NCI-H1105 treated with DMSO at 0.1 percent for 48 hours (cell line): Measurements from ENCODE around the gene TMEM139.

Experiments used
- DNase-seq: peaks from one replicate; lab custom pipeline; 2025; lab: John Stamatoyannopoulos, UW

Gene TMEM139

GRCh38 chr7:143284591-143285469 is at the start of gene TMEM139:
Gene TMEM139, plus strand, starts transcription at chr7:143284958. Its CDS starts 1,000 bp downstream, at chr7:143285958.
- DNase-seq = no peak

DNA sequence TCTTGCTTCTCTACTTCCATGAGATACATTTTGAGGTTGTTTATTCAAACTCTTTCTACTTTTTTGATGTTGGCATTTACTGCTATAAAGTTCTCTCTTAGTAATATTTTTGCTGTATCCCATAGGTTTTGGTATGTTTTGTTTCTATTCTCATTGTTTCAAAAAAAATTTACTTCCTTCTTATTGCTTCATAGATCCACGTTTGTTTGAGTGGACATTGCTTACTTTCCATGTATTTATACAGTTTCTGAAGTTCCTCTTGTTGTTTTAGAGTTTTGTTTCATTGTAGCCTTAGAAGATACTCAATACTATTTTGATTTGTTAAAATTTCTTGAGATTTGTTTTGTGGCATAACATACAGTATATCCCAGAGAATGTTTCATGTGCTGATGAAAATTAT is 49.2 kb upstream of the TMEM139 start:
- no peak for DNase-seq

DNA sequence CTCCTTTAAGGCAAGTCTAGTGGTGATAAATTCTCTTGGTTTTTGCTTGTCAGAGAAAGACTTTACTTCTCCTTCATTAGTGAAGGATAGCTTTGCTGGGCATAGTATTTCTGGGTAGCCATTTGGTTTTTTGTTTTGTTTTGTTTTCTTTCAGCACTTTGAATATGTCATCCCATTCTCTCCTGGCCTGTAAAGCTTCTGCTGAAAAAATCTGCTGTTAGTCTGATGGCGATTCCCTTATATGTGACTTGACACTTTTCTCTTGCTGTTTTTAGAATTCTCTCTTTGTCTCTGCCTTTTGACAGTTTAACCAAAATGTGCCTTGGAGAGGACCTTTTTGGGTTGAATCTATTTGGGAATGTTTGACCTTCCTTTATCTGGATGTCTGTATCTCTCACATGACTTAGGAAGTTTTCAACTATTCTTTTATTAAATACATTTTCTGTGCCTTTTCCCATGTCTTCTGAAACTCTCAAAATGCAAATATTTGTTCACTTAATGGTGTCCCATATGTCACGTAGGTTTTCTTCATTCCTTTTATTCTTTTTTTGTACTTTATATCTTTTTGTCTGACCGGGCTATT is 48.3 kb upstream of the TMEM139 start:
- DNase-seq = no peak

DNA sequence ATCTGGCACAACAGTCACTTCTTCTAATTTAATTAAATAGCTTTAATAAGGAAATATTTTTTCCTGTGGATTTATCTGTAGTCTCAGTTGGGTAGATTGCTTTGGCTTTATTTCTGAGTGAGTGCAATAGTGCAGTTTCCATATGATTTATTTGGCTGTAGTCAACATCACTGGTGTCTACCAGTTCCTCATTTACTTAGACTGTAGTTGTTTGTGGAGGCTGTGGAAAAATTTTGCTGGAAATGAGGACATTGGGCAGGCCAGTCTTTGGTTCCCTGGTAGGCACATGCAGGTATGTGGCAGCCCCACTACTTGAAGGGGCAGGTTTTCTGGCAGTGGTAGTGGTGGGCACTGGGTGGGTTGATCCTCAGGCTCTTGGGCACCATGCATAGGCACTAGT is 47.4 kb upstream of the TMEM139 start:
- DNase-seq = no peak

DNA sequence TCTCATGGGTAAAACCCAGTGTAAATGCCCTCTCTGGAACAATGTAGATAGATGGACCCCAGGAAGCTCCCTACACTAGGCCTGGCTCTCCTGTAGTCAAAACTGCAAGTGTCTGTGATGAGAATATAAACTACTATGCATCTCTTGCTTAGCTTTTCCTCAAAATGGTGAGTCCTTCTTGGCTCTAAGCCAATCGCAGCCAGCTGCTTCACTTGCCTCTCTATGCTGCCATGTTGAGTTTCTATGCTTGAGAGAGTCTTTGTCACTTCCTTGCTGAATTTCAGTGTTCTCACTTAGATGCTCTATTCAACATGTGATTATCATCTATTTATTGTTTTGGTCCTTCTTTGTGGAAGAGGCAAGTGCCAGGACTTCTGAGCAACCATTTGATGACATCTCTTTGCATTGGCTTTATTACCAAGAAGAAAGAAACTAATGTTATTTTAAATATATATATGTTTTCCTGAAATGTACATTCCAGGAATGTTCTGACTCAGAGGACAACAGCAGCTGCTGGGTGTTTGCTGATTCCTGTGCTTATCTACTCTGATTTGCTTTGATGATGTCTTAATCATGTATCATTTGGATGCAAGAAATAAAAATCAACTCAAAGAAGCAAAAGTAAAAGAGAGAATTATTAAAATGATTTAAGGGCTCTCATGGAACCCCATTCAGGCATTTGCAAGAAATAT is 46.3 kb upstream of the TMEM139 start:
- no peak for DNase-seq

- no peak for DNase-seq
These were observed 44.9 kb upstream of the TMEM139 start for GRCh38 chr7:143239813-143240212.

- DNase-seq = peak; percentile 83
These were observed 44.2 kb upstream of the TMEM139 start for GRCh38 chr7:143240291-143241168.

DNA sequence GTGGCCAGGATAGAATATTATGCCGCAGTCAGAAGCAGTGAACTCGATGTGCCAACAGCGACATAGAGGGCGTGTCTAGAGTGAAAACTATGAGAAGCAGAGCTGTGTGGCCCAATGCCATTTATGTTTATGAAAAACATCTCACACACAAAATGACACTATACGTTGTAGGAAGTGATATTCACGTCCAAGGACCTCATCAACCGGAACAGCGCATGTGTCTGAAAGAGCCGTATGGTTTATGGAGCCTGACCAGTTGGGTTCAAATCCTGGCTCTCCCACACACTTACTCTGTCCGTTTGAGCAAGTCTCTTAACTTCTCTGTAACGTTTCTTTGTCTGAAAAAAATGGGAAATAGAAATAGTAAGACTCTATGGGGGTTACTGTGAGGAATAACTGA is 42.5 kb upstream of the TMEM139 start:
- DNase-seq = no peak

DNA sequence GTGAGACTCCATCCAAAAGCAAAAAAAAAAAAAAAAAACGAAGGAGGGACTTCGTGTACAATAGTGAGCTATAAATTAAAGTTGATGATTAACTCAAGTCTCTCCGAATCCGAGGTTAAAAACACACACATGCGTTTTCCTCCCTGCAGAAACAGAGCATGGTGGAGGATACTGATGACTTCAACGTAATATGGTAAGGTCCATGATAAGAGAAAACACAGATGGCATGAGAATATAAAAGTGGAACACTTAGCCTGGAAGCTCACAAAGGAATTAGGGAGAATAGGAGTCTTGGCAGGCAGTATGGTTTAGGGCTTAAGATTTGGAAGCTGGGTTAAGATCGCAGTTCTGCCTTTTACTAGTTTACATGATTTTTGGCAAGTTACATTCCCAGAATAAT is 41.6 kb upstream of the TMEM139 start:
- DNase-seq = no peak

- no peak for DNase-seq
These were observed 41.1 kb upstream of the TMEM139 start for GRCh38 chr7:143243614-143244013.

DNA sequence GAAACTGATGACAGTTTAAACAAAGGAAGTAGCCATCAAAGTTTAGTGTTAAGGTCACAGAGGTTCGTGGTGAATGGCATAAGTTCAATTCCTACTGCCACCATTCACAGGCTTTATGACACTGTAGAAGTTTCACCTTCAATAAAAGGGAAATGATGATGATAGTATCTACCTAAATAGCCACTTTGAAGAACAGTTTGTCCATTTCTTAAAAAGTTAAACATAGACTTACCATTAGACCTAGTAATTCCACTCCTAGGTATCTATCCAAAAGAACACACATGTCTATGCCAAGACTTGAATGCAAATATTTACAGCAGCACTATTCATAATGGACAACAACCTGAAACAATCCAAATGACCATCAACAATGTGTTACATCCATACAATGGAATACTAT is 40.4 kb upstream of the TMEM139 start:
- DNase-seq = no peak

DNA sequence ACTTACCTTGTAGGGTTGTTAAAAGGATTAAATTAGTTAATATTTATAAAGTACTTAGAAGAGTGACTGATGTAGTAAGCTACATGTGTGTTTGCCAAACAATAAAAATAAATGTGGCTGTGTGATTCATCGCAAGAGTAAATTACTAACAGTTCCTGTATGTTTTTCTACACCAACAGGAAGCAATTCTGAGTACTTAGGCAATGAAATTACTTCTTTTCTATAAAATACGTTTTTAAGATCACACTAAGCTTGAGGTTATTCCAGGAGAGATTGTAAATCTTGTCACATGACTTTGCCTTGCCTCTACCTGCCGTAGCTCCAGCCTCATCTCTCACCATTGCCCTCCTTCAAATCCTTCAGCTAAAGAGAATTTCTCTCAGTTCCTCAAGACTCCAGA is 39.6 kb upstream of the TMEM139 start:
- no peak for DNase-seq

DNA sequence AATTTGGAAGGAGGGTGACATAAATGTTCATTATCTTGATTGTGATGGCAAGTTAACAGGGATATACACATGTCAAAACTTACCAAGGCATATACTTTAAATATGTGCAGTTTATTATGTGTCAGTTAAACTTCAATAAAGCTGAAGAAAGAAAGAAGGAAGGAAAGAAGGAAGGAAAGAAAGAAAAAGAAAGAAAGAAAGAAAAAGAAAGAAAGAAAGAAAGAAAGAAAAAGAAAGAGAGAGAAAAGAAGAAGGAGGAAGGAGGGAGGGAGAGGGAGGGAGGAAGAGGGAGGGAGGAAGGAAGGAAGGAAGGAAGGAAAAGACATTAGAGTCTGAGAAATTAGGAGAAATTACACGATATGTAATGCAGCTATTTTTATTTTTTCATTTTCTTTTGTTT is 37.4 kb upstream of the TMEM139 start:
- no peak for DNase-seq

- DNase-seq = no peak
These were observed 35.9 kb upstream of the TMEM139 start for GRCh38 chr7:143248761-143249354.

- DNase-seq = no peak
These were observed 34.6 kb upstream of the TMEM139 start for GRCh38 chr7:143250199-143250598.

GRCh38 chr7:143250822-143251221 is 33.9 kb upstream of the TMEM139 start:
- no peak for DNase-seq

DNA sequence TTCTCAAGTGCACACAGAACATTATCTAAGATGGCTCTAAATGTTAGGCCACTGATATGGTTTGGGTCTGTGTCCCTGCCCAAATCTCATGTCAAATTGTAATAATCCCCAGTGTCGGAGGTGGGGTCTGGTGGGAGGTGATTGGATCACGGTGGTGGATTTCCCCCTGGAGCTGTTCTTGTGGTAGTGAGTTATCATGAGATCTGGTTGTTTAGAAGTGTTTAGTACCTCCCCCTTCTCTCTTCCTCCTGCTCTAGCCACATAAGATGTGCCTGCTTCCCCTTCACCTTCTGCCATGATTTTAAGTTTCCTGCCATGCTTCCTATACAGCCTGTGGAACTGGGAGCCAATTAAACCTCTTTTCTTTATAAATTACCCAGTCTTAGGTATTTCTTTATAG is 32.8 kb upstream of the TMEM139 start:
- DNase-seq = no peak

DNA sequence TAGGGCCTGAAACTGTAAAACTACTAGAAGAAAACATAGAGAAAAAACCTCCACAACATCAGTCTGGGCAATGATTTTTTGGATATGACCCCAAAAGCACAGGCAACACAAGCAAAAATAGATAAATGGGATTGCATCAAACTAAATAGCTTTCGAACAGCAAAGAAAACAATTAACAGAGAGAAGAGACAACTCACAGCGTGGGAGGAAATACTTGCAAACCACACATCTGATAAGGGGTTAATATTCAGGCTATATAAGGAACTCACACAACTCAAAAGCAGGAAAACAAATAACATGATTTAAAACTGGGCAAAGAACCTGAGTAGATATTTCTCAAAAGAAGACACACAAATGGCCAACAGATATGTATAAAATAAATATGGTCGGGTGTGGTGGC is 29.2 kb upstream of the TMEM139 start:
- DNase-seq = no peak

DNA sequence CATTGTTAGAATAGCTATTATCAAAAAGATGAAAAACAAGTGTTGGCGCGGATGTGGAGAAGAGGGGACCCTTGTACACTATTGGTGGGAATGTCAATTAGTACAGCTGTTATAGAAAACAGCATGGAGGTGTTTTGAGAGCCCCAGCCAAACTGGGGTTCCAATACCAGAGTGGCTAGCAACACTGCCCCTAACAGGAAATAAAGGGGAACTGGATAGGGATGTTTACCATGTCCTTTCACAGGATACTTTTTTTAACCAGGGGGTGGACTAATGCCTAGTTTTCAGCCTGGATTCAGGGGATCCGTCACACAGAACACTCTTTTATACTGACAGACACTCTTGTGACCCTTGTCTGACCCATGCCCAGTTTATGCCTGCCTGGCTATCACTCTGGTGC is 28.4 kb upstream of the TMEM139 start:
- no peak for DNase-seq

- no peak for DNase-seq
These were observed 27.8 kb upstream of the TMEM139 start for GRCh38 chr7:143256932-143257331.

GRCh38 chr7:143257501-143257900 is 27.3 kb upstream of the TMEM139 start:
- DNase-seq = no peak

DNA sequence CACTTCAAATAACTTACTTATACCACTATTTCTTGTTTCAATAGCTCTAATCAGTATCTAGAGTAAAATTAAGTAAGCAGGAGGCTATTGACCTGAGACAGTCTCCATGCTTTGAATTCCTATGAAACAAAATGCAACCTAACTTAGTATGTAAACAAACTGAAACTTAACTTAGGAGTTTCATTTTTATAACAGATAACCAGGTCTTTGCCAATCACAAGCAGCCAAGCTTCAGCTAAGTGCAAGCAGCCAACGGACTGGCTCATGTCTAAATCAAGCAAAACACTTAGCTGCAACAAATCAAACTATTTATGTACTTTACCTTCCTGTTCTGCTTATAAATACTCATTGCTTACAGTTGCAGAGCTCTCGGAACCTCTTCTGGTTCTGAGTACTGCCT is 25.9 kb upstream of the TMEM139 start:
- DNase-seq = no peak
